ENCODE results near the gene PTBP1.

DNA sequence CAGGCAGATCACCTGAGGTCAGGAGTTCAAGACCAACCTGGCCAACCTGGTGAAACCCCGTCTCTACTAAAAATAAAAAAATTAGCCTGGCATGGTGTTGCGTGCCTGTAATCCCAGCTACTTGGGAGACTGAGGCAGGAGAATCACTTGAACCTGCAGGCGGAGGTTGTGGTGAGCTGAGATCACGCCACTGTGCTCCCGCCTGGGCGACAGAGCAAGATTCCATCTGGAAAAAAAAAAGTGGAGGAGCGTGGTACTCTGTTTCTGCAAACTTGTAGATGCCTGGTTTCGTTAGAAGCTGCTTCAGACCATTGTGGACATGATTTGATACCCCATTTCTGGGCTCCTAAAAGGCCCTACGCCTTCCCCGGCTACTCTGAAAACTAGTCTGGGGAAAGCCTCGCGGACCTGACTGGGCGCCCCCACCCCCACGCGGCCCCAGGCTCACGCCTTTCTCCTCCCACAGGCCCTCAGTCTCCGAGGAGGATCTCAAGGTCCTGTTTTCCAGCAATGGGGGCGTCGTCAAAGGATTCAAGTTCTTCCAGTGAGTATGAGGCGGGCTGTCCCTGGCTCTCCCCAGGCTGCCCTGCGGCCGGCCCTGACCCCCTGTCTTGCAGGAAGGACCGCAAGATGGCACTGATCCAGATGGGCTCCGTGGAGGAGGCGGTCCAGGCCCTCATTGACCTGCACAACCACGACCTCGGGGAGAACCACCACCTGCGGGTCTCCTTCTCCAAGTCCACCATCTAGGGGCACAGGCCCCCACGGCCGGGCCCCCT, 13.0 kb downstream of the PTBP1 start:
- TF ChIP-seq POLR2AphosphoS5 (IDR thresholded peaks at IDR 0.05; ENCODE audit: low read depth, low read length) (no peak; the same call in 1 of the 2 replicates), TAF1 (IDR thresholded peaks at IDR 0.05; ENCODE audit: borderline replicate concordance, low read depth, low read length) (no peak), POLR2A (IDR thresholded peaks at IDR 0.05; ENCODE audit: low read depth, low read length) (no peak; the same call in 1 of the 2 replicates)

Measured in GM12892 (cell line).